HepG2 (cell line): ENCODE measurements around the gene SHLD1. TPM values are rescaled to one million over a fixed set of nuclear protein-coding genes. Genes with fewer than 3 reads are reported as not detected.

Source experiments
- AHDC1 ChIP-seq: sonication (generic); formaldehyde crosslinking; IDR thresholded peaks from 2 replicates; pipeline ENCODE4 v1.5.1; 2020; ENCODE audit warnings: mild to moderate bottlenecking, missing genetic modification reagents, borderline replicate concordance
- ATF4 ChIP-seq, 2 experiments: fragments of 450-650 bp in 1 of 2; sonication (generic) in 1 of 2; formaldehyde crosslinking; IDR thresholded peaks; 2 replicates each; pipeline versions ENCODE4 v1.5.0 to v1.8.0; 2020 to 2022; ENCODE audit warnings: mild to moderate bottlenecking in 1 of 2, missing genetic modification reagents in 1 of 2
- CEBPG ChIP-seq: IDR thresholded peaks from 2 replicates; pipeline ENCODE4 v1.6.1; 2016
- GMEB1 ChIP-seq: sonication (generic); formaldehyde crosslinking; IDR thresholded peaks from 2 replicates; pipeline ENCODE4 v1.5.1; 2020; ENCODE audit warnings: missing genetic modification reagents, mild to moderate bottlenecking, borderline replicate concordance
- HNF4A ChIP-seq: sonication (generic); formaldehyde crosslinking; IDR thresholded peaks from 2 replicates; pipeline ENCODE4 v1.4.0; 2020; ENCODE audit warnings: missing genetic modification reagents
- PCBP2 ChIP-seq: fragments of 200-400 bp; formaldehyde crosslinking; optimal IDR thresholded peaks from 2 replicates; pipeline ENCODE3; 2018; ENCODE audit warnings: low read length, low read depth; ENCODE audit not compliant: poor library complexity, severe bottlenecking
- RXRB ChIP-seq: IDR thresholded peaks from 2 replicates; pipeline ENCODE4 v1.6.1; 2016; ENCODE audit warnings: borderline replicate concordance, missing genetic modification reagents, missing compliant biosample characterization
- SIN3A ChIP-seq: IDR thresholded peaks from 2 replicates; pipeline ENCODE4 v1.6.1; 2011; ENCODE audit warnings: low read depth, mild to moderate bottlenecking, control low read depth, low read length, borderline replicate concordance
- SRY ChIP-seq: sonication (generic); formaldehyde crosslinking; IDR thresholded peaks from 2 replicates; pipeline ENCODE4 v1.8.0; 2022; ENCODE audit warnings: mild to moderate bottlenecking, missing genetic modification reagents
- SYNCRIP ChIP-seq: fragments of 200-400 bp; formaldehyde crosslinking; IDR thresholded peaks from 2 replicates; pipeline ENCODE4 v1.6.1; 2018; ENCODE audit warnings: mild to moderate bottlenecking, low read depth, low read length; ENCODE audit not compliant: insufficient read depth
- U2AF1 ChIP-seq: fragments of 200-400 bp; formaldehyde crosslinking; optimal IDR thresholded peaks from 2 replicates; pipeline ENCODE3; 2017; ENCODE audit warnings: mild to moderate bottlenecking, low read depth, low read length
- ZNF138 ChIP-seq: sonication (generic); formaldehyde crosslinking; IDR thresholded peaks from 2 replicates; pipeline ENCODE4 v1.5.0; 2020; ENCODE audit warnings: mild to moderate bottlenecking, low read depth, missing genetic modification reagents
- ZNF260 ChIP-seq: sonication (generic); formaldehyde crosslinking; IDR thresholded peaks from 2 replicates; pipeline ENCODE4 v1.4.0; 2020; ENCODE audit warnings: missing genetic modification reagents, low read depth, mild to moderate bottlenecking, borderline replicate concordance
- ZNF446 ChIP-seq: sonication (generic); formaldehyde crosslinking; IDR thresholded peaks from 2 replicates; pipeline ENCODE4 v1.5.0; 2020; ENCODE audit warnings: mild to moderate bottlenecking, missing genetic modification reagents
- ZNF501 ChIP-seq: sonication (generic); formaldehyde crosslinking; IDR thresholded peaks from 2 replicates; pipeline ENCODE4 v1.5.1; 2020; ENCODE audit warnings: mild to moderate bottlenecking, moderate library complexity, missing genetic modification reagents
- ZNF879 ChIP-seq: sonication (generic); formaldehyde crosslinking; IDR thresholded peaks from 2 replicates; pipeline ENCODE4 v1.8.1; 2023; ENCODE audit warnings: missing genetic modification reagents
- polyA plus RNA-seq, 8 experiments: library from polyadenylated mRNA; depleted of rRNA in 3 of 8; stranded (reverse) in 7 of 8; unstranded in 1 of 8; fragments of >200 nt; fragmentation: Illumina TruSeq in 4 of 8; extraction: Trizol in 4 of 8; gene quantifications; 2 replicates each; pipeline versions ENCODE4 v1.2.1 to v1.2.3, GENCODE V29; 2011 to 2016; ENCODE audit warnings: low read depth in 4 of 8, missing spikeins in 1 of 8, mixed read lengths in 1 of 8; ENCODE audit not compliant: insufficient read depth in 1 of 8
- total RNA-seq, 5 experiments: library from RNA; depleted of rRNA; stranded (reverse); fragments of >200 nt; fragmentation: Illumina TruSeq; extraction: Trizol; gene quantifications; 2 replicates each; pipeline ENCODE4 v1.2.3, GENCODE V29; 2016; ENCODE audit warnings: low read depth in 1 of 5
- TF ChIP-seq, protein P1 (sequence below): sonication (generic); formaldehyde crosslinking; IDR thresholded peaks from 2 replicates; pipeline ENCODE4 v1.4.0; 2020; ENCODE audit warnings: missing genetic modification reagents, mild to moderate bottlenecking, borderline replicate concordance
- TF ChIP-seq, protein P2 (sequence below): sonication (generic); formaldehyde crosslinking; IDR thresholded peaks from 2 replicates; pipeline ENCODE4 v1.8.1; 2023; ENCODE audit warnings: missing genetic modification reagents, mild to moderate bottlenecking, borderline replicate concordance
- TF ChIP-seq, protein P3 (sequence below): fragments of 450-650 bp; IDR thresholded peaks from 2 replicates; pipeline ENCODE4 v1.6.1; 2016

The SHLD1 gene
- total and polyA plus RNA-seq, 2 of the 13 experiments (the other 11 are each of a cell fraction or from before 2014, with no cell fraction given), result 8.9 to 10.0 TPM

GRCh38 chr20:5822569-5822968, 72.4 kb downstream of the SHLD1 start (continued):
- peak; percentile 42; the same call in 1 of the 2 replicates for TF ChIP-seq CEBPG (CRISPR knock-in tag)
- TF ChIP-seq, protein P1, sequence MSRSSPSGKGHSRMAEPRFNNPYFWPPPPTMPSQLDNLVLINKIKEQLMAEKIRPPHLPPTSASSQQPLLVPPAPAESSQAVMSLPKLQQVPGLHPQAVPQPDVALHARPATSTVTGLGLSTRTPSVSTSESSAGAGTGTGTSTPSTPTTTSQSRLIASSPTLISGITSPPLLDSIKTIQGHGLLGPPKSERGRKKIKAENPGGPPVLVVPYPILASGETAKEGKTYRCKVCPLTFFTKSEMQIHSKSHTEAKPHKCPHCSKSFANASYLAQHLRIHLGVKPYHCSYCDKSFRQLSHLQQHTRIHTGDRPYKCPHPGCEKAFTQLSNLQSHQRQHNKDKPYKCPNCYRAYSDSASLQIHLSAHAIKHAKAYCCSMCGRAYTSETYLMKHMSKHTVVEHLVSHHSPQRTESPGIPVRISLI (CRISPR knock-in tag), result peak; percentile 48; the same call in 1 of the 2 replicates
- TF ChIP-seq HNF4A (CRISPR knock-in tag), result peak; percentile 41; the same call in 1 of the 2 replicates
- TF ChIP-seq SIN3A, result no peak
- TF ChIP-seq ATF4 (CRISPR knock-in tag; IDR thresholded peaks at IDR 0.05), result peak in 1 of 2 experiments; percentile 65; a peak in 1 of 4 replicates
- TF ChIP-seq AHDC1 (CRISPR knock-in tag), result no peak
- TF ChIP-seq RXRB (CRISPR knock-in tag), result no peak
- no peak for TF ChIP-seq ZNF138 (CRISPR knock-in tag)
- TF ChIP-seq SRY (CRISPR knock-in tag), result no peak
- TF ChIP-seq SYNCRIP, result no peak
- no peak for TF ChIP-seq ZNF501 (CRISPR knock-in tag)
- TF ChIP-seq ZNF260, result no peak
- TF ChIP-seq, protein P2, sequence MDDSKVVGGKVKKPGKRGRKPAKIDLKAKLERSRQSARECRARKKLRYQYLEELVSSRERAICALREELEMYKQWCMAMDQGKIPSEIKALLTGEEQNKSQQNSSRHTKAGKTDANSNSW, result no peak
- TF ChIP-seq U2AF1, result no peak
- no peak for TF ChIP-seq ZNF446 (CRISPR knock-in tag)
- peak; percentile 70 for TF ChIP-seq PCBP2
- no peak for TF ChIP-seq GMEB1 (CRISPR knock-in tag)
- no peak for TF ChIP-seq ZNF879 (CRISPR knock-in tag)
- TF ChIP-seq, protein P3, sequence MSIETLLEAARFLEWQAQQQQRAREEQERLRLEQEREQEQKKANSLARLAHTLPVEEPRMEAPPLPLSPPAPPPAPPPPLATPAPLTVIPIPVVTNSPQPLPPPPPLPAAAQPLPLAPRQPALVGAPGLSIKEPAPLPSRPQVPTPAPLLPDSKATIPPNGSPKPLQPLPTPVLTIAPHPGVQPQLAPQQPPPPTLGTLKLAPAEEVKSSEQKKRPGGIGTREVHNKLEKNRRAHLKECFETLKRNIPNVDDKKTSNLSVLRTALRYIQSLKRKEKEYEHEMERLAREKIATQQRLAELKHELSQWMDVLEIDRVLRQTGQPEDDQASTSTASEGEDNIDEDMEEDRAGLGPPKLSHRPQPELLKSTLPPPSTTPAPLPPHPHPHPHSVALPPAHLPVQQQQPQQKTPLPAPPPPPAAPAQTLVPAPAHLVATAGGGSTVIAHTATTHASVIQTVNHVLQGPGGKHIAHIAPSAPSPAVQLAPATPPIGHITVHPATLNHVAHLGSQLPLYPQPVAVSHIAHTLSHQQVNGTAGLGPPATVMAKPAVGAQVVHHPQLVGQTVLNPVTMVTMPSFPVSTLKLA, result no peak
